IPS-18c (cell line): ENCODE measurements around the gene SERPINA9.

Source experiments
- H3K4me3 ChIP-seq: 2 replicates; pipeline ENCODE4 v1.7.0; 2013; ENCODE audit warnings: low read depth, mild to moderate bottlenecking, low read length, moderate library complexity; ENCODE audit not compliant: insufficient read depth
- H3K9me3 ChIP-seq: one replicate; pipeline ENCODE4 v1.6.1; 2013; ENCODE audit warnings: mild to moderate bottlenecking, low read length, moderate library complexity; ENCODE audit not compliant: control insufficient read depth, insufficient read depth

Gene SERPINA9

GRCh38 chr14:94471045-94471444 is 5.0 kb downstream of the SERPINA9 start:
- Histone ChIP-seq H3K9me3 (no peaks in the 10 kb centered on the region), H3K4me3 (no peak overlapping the region)

DNA sequence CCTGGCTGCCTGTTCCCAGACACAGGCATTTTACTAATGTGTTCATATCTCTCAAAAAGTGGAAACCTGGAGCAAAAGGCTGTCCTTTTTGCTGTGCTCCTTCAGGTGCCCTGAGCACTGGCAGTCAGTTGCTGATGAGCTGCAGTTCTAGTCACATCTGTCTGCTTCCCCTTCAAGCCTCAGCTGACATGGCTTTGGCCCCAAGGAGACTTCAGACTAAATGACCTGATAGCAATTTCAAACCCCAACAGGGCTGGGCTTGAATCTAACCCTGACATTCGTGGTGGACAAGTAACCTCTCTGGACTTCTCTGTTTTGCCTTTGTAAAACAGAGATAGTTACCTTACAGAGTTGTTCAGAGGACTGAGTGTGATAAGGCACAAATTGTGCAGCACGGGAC is 5.7 kb downstream of the SERPINA9 start:
- Histone ChIP-seq H3K4me3 (no peak overlapping the region), H3K9me3 (no peaks in the 10 kb centered on the region)

DNA sequence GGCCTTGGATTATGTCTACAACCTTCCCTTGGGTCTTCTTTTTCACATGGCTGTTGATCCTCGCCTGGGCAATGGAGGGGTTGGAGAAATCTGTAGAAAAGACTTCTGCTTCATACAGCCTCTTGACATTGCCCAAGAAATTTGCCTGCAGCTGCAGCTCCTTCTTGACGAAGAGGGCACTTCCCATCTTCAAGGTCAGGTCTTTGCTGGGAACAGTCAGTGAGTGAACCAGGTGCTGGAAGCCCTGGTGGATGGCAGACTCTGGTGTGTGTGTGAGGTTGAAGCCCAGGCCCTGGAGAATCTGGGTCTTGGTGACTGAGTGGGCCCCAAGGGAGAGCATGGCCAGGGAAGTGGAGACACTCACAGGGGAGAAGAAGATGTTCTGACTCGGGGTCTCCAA is 6.7 kb downstream of the SERPINA9 start:
- no peak overlapping the region for H3K4me3 ChIP-seq
- H3K9me3 ChIP-seq, result no peaks in the 10 kb centered on the region

- Histone ChIP-seq H3K9me3 (no peaks in the 10 kb centered on the region), H3K4me3 (no peak overlapping the region)
These were observed 8.1 kb downstream of the SERPINA9 start for GRCh38 chr14:94467728-94468520.

GRCh38 chr14:94466706-94467370 is 9.2 kb downstream of the SERPINA9 start:
- H3K9me3 ChIP-seq, result no peaks in the 10 kb centered on the region
- H3K4me3 ChIP-seq, result no peak overlapping the region

GRCh38 chr14:94465042-94465441 is 11.0 kb downstream of the SERPINA9 start:
- Histone ChIP-seq H3K4me3 (no peak overlapping the region), H3K9me3 (no peaks in the 10 kb centered on the region)

GRCh38 chr14:94464290-94464689 is 11.7 kb downstream of the SERPINA9 start:
- H3K9me3 ChIP-seq, result no peaks in the 10 kb centered on the region

GRCh38 chr14:94462763-94463572 is 13.0 kb downstream of the SERPINA9 start:
- Histone ChIP-seq H3K9me3 (peaks cover 3% of the 10 kb centered on the region), H3K4me3 (no peak overlapping the region)

More at GRCh38 chr14:94464290-94464689, 11.7 kb downstream of the SERPINA9 start:
- H3K4me3 ChIP-seq, result no peak overlapping the region

- Histone ChIP-seq H3K9me3 (peaks cover 3% of the 10 kb centered on the region), H3K4me3 (no peak overlapping the region)
These were observed 13.8 kb downstream of the SERPINA9 start for GRCh38 chr14:94462219-94462551.

DNA sequence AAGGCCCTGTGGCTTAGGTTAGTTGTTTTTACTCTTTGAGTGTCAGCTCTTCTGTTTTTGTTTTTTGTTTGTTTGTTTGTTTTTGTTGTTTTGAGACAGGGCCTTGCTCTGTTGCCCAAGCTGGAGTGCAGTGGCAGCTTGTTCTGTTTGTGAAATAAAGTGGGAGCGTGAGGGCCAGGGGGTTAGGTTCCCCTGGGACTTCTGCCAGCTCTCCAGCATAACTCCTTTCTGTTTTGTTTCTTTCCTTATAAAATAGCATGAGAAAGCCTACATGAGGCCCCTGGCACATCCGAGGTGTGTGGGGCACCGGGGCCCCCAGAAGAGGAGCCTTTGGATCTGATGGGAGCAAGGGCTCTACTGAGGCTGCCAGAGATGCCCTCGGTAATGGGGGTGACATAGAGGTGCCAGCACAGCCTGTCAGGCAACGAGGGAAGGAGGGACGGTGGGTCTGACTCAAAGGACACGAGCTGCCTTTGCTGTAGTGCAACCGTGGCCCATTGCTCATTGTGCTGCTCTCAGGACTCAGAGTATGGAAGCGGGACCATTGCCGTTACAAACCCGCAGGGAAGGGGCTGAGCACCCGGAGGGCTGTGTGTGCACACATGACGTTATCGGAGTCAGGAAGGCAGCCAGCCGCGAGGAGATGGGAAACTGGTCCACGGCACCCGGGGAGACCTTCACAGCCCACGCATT is 14.3 kb downstream of the SERPINA9 start:
- H3K4me3 ChIP-seq, result no peak overlapping the region
- H3K9me3 ChIP-seq, result peaks cover 3% of the 10 kb centered on the region

DNA sequence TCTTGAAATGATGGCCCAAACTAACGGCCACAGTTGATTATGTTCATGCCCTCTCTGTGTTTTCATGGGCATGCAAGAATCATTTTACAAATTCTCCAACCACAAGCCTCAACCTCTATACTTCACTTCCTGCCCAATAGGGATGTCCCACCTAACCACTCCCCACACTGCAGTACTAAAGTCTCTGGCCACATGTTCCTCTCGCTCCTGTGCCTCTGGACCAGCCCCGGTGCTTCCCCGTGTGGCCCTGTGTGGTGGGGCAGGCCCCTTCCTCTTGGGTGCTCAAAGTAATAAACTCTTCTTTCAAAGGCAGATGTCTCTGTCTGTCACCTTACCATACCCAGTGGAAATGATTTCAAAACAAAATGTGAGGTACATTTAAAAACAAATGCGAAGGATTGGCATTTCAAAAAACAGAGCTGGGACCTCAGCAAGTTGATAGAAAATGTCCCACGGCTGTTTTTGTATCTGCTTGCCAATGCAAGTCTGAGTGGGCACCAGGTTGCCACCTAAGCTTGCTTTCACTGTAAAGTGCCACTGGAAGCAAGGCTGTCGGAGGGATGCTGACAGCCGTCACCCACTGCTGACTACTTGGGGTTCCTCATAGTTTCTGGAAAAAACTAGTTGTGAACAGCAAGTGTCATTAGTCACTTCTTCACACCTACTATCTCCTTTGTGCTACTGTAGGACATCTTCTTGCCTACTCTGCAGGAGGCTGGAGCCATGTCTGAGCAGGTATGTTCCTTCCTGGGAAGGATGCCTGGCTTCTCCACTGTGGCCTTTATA is 15.2 kb downstream of the SERPINA9 start:
- H3K9me3 ChIP-seq, result peaks cover 3% of the 10 kb centered on the region
- H3K4me3 ChIP-seq, result no peak overlapping the region

GRCh38 chr14:94458558-94459205 is 17.3 kb downstream of the SERPINA9 start:
- H3K9me3 ChIP-seq, result peaks cover 3% of the 10 kb centered on the region
- H3K4me3 ChIP-seq, result no peak overlapping the region

- H3K4me3 ChIP-seq, result no peak overlapping the region
- H3K9me3 ChIP-seq, result peaks cover 3% of the 10 kb centered on the region
These were observed 17.9 kb downstream of the SERPINA9 start for GRCh38 chr14:94458096-94458495.

DNA sequence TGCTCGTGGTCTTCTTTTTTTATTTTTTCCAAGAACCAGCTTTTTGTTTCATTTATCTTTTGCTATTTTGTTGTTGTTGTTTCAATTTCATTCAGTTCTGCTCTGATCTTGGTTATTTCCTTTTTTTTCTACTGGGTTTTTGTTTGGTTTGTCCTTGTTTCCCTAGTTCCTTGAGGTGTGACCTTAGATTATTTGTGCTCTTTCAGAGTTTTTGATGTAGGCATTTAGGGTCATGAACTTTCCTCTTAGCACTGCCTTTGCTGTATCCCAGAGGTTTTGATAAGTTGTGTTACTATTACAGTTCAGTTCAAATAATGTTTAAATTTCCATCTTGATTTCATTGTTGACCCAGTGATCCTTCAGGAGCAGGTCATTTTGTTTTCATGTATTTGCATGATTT is 20.1 kb downstream of the SERPINA9 start:
- Histone ChIP-seq H3K9me3 (peaks cover 3% of the 10 kb centered on the region), H3K4me3 (no peak overlapping the region)

- Histone ChIP-seq H3K4me3 (no peak overlapping the region), H3K9me3 (no peaks in the 10 kb centered on the region)
These were observed 24.2 kb downstream of the SERPINA9 start for GRCh38 chr14:94451826-94452225.

DNA sequence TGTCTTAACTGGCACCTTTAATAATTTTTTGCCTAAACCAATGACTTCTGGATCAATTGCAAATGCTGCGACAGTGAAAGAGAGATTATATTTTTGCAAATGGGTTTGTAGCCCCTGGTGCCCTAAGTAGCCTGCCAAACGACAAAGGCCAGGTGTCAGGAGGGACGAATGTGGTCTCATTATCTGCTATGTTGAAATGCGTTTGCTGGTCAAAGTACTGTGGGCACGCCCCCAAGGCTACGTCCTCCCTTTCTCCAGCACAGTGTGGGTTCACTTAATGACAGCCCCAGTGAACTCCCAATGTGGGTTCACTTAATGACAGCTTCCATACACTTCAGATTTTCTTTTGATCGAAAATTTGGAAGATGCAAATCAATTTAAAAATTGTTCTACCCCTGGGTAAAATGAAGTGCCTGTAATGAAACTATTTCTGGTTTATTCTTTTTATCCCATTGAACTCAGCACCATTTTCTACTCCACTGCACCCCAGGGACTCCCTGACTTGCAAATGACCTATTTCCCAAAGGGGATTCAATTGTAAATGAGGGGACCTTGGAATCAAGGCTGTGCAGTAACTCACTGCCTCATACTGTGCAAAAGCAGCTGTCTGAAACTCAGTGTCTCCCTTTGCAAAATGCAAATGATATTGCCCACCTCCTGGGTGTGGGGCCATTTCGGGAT is 24.8 kb downstream of the SERPINA9 start:
- no peak overlapping the region for H3K4me3 ChIP-seq
- H3K9me3 ChIP-seq, result no peaks in the 10 kb centered on the region
